ENCODE data around the gene MDM2. TPM values are rescaled to one million over a fixed set of nuclear protein-coding genes. Genes with fewer than 3 reads are reported as not detected.
A peak's percentile ranks its signal among the peaks of the same experiment; 100 is the strongest.

The MDM2 gene
- total and polyA plus RNA-seq, 10 of the 15 experiments (the other 5 are each of a cell fraction or from before 2014, with no cell fraction given): 48.2 to 174 (median 85.0) TPM

DNA sequence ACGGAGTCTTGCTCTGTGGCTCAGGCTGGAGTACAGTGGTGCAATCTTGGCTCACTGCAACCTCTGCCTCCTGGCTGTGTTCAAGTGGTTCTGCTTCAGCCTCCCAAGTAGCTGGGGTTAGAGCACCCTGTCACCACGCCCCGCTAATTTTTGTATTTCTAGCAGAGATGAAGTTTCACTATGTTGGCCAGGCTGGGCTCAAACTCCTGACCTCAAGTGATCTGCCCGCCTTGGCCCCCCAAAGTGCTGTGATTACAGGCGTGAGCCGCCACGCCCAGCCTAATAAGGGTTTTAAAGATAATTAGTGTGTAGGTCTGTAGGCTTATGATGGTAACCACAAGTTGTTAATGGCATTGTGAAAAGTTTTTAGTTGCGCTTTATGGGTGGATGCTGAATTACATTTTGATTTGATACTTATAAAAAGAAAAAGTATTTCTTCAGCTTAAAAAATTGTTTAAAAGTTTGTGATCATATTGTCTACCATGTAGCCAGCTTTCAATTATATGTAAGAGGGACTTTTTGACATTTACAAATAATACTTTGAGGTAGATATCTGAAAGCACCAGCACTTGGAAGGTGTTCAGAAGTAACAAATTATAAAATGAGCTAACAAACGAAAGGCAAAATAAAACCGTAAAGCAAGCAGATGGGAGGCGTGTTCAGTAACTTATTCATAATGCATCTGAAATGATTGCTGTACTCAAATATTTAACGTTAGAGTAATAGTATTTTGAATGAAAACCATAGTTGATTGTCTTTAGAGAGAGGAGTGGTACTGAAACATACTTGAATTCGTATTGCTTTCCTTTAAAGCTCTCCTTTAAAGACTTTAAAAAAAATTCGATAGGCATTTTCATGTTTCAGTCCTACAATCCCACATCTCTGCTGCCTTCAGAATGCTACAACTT lies 37.1 kb downstream of the MDM2 start (continued):
- TF ChIP-seq, protein P1, sequence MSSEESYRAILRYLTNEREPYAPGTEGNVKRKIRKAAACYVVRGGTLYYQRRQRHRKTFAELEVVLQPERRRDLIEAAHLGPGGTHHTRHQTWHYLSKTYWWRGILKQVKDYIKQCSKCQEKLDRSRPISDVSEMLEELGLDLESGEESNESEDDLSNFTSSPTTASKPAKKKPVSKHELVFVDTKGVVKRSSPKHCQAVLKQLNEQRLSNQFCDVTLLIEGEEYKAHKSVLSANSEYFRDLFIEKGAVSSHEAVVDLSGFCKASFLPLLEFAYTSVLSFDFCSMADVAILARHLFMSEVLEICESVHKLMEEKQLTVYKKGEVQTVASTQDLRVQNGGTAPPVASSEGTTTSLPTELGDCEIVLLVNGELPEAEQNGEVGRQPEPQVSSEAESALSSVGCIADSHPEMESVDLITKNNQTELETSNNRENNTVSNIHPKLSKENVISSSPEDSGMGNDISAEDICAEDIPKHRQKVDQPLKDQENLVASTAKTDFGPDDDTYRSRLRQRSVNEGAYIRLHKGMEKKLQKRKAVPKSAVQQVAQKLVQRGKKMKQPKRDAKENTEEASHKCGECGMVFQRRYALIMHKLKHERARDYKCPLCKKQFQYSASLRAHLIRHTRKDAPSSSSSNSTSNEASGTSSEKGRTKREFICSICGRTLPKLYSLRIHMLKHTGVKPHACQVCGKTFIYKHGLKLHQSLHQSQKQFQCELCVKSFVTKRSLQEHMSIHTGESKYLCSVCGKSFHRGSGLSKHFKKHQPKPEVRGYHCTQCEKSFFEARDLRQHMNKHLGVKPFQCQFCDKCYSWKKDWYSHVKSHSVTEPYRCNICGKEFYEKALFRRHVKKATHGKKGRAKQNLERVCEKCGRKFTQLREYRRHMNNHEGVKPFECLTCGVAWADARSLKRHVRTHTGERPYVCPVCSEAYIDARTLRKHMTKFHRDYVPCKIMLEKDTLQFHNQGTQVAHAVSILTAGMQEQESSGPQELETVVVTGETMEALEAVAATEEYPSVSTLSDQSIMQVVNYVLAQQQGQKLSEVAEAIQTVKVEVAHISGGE (CRISPR knock-in tag; IDR thresholded peaks at IDR 0.05): no peak
- TF ChIP-seq, protein P2, sequence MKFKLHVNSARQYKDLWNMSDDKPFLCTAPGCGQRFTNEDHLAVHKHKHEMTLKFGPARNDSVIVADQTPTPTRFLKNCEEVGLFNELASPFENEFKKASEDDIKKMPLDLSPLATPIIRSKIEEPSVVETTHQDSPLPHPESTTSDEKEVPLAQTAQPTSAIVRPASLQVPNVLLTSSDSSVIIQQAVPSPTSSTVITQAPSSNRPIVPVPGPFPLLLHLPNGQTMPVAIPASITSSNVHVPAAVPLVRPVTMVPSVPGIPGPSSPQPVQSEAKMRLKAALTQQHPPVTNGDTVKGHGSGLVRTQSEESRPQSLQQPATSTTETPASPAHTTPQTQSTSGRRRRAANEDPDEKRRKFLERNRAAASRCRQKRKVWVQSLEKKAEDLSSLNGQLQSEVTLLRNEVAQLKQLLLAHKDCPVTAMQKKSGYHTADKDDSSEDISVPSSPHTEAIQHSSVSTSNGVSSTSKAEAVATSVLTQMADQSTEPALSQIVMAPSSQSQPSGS (IDR thresholded peaks at IDR 0.05; ENCODE audit: low read length): 0 out of 2 replicates have a peak, but pooled peaks have one; percentile 31
- TF ChIP-seq SIN3A (IDR thresholded peaks at IDR 0.05; ENCODE audit: low read depth, low read length): no peak
- TF ChIP-seq, protein P3, sequence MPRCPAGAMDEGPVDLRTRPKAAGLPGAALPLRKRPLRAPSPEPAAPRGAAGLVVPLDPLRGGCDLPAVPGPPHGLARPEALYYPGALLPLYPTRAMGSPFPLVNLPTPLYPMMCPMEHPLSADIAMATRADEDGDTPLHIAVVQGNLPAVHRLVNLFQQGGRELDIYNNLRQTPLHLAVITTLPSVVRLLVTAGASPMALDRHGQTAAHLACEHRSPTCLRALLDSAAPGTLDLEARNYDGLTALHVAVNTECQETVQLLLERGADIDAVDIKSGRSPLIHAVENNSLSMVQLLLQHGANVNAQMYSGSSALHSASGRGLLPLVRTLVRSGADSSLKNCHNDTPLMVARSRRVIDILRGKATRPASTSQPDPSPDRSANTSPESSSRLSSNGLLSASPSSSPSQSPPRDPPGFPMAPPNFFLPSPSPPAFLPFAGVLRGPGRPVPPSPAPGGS (IDR thresholded peaks at IDR 0.05; ENCODE audit: borderline replicate concordance, insufficient read depth, low read depth, low read length, poor library complexity, severe bottlenecking): peak; percentile 4
- no peak; the same call in 1 of the 2 replicates for TF ChIP-seq MTA2 (IDR thresholded peaks at IDR 0.05; ENCODE audit: low read depth)
- TF ChIP-seq KDM1A (IDR thresholded peaks at IDR 0.05; ENCODE audit: borderline replicate concordance): no peak
- no peak for TF ChIP-seq CEBPB (IDR thresholded peaks at IDR 0.05; ENCODE audit: borderline replicate concordance in 1 of 2, low read depth in 2 of 2, low read length in 2 of 2)
- TF ChIP-seq PML (IDR thresholded peaks at IDR 0.05; ENCODE audit: low read length): peak; percentile 54; the same call in 1 of the 2 replicates

All from GM12878 (cell line).